NCI-H748 (cell line): ENCODE data around the gene GDE1.

Experiments used
- DNase-seq: peaks from one replicate; lab custom pipeline; 2025; ENCODE audit not compliant: unreplicated experiment; lab: John Stamatoyannopoulos, UW

The GDE1 gene

GRCh38 chr16:19524616-19525384 is 2.9 kb upstream of the GDE1 start:
- peak; percentile 28 for DNase-seq

- DNase-seq, result peak; percentile 25
These were observed 2.4 kb upstream of the GDE1 start for GRCh38 chr16:19524356-19524615.

DNA sequence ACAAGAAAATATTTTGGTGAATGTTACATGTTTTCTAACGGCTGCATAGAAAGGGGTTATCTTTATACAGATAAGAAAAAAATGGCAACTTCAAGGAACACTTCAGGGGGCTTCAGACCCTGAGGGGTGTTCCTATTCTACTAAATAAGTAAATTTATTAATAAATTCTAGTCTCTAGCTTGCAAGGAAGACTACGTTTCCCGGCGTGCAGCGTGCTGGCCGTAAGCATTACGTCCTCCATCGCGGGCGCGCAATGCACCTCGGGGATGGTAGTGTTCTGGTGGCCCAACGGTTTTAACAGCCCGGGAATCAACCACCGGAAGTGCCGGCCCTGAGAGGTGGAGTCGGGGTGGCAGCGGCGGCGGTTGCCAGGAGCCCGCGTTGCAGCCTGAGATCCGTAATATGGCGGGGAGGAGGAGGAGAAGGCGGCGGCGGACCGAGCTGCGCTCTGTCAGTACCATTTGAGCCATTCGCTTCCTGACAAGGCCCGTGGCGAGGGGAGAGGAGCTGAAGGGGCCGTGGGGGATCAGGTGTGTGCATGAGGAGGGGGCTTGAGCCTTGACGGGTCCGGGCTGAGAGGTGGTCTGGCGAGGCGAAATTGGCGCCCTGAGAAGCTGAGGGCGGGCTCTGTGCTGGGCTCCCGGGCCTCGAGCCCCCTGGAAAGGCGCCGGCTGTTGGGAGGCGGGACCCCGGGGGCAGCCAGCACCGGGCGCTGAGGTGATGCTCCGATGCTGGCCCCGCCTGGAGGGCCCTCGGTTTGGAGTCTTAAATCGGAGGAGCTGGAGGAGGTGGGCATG is 1.9 kb upstream of the GDE1 start, which contains the start of gene CCP110:
TSS of gene CCP110 (plus strand) at position 384 of the 797 bp plus-strand sequence. CDS start 3,940 bp downstream, outside the sequence.
- peak; percentile 94 for DNase-seq

DNA sequence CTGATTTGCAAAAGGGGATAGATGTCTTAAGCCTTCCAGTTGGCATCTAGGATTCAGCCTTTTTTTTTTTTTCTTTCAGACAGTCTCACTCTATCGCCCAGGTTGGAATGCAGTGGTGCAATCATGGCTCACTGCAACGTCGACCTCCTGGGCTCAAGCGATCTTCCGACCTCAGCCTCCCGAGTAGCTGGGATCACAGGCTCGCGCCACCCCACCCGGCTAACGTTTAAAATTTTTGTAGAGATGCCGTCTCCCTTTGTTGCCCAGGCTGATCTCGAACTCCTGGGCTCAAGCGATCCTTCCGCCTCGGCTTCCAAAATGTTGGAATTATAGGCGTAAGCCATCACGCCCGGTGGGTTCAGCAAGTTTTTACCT is 1.3 kb upstream of the GDE1 start:
- DNase-seq, result no peak

DNA sequence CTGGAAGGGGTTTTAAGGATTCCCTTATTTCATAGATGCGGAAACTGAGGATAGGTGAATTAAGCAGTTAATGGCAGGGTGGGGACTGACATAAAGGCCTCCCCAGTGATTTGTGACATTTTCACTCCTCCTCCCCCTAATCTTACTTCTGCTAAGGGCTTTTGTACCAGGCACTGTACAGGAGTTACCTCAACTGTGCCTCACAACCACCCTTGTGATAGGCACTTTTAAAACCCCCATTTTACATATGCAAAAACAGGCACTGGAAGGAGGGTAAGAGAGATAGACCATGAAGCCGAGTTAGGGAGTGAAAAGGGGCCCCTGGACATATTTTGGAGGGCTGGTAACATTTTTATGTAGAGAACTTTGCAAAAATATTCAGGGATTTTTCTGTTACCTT is 862 bp upstream of the GDE1 start:
- DNase-seq, result no peak

- DNase-seq, result peak; percentile 29
These were observed 467 bp upstream of the GDE1 start for GRCh38 chr16:19522397-19522732.

DNA sequence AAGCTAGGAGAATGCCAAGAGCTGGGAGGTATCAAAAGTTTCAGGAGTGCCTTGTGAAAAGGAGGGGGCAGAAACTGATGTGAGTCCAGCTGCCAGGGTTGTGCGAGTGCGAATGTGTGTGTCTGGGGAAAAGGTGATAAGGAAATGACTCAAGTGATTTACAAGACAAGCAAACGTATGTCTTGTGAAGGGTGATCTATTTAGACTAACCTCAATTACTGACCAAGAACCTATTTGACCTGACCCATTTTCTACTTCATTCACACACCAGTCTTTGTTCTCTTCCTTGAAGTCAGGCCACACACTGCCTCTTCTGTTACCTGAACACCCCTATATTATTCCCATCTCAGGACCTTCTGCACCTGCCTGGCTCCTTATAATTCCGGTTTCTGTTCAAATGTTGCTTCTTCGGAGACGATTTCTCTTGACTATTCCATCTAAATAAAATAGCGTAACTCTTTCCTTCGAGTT is 1.0 kb downstream of the GDE1 start:
- DNase-seq, result no peak

DNA sequence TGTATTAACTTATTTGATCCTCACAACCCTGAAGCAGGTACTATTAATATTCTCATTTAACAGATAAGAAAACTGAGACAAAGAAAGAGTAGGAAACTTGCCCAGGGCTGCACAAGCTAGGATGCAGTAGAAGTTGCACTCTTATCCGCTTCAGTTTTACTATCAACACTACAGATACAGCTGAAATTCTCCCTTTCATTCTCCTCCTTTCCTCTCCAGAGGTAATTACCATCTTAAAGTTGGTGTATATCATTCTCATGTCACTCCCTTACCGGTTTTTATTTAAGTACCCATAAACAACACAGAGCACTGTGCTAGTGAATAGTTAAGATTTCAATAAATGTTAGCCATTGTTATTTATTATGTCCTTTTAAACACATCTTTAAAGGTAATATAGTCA is 3.5 kb downstream of the GDE1 start:
- no peak for DNase-seq

GRCh38 chr16:19517424-19518089 is 4.3 kb downstream of the GDE1 start:
- no peak for DNase-seq

DNA sequence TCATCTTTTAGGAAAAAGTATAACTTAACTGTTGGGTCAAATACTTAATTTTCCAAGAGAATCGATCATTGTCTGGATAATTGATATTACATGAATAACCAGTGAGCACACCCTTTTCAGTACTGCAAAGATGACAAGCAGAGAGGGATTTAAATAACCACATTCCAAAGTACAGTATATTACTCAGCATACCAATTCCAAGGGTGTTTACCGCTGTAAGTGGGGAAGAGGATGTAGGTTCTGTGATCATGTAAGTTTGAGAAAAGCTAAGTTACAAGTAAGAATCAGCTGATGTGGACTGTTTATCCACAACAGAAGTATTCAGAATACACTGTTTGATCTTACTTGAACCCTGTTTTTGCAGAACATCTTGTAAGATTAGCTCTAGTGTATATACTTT is 6.1 kb downstream of the GDE1 start:
- DNase-seq, result no peak

DNA sequence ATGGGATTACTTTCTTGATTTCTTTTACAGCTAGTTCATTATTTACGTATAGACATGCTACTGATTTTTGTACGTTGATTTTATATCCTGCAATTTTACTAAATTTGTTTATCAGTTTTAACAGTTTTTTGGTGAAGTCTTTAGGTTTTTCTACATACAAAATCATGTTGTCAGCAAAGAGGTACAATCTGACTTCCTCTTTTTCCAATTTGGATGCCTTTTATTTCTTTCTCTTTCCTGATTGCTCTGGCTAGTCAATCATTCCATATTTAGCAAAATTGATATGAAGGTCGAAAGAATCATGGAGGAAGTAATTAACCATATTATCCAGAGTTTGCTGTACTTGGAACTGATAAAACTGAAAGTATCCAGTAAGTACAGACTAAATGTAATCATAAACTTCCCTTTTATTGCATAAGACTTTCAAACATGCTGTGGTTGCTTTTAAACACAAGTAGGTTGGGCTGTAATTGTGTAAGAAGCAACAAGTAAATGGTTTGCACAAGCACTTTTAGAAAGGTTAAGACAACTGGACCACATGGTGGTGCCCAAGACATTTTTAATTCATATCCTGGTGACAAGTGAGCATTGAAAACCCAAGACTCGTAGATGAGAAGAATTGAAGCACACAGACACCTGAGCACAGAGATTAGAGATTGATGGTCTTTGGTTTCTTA is 8.4 kb downstream of the GDE1 start:
- DNase-seq, result no peak

- DNase-seq, result no peak
These were observed 9.6 kb downstream of the GDE1 start for GRCh38 chr16:19512297-19512696.

DNA sequence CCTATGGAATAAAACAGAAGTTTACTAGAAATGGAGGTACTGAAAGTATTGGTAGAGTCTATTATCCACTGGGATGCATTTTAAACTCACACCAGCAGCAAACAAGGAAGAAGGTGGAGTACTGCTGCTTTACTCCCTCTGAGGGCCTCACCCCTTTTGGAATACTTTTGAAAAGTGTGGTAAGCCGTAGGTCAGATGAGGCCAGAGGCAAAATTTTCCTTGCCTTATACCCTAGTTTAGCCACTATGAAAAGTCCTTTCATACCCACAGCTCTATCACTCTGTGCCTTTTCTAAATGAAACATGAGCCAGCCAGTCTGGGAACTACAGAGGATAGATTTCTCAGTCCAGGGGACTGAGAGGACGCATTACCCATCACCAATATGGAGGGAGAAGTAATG is 14.0 kb downstream of the GDE1 start:
- no peak for DNase-seq

GRCh38 chr16:19506965-19507364 is 14.9 kb downstream of the GDE1 start:
- no peak for DNase-seq

GRCh38 chr16:19505600-19506303 is 16.1 kb downstream of the GDE1 start:
- DNase-seq, result no peak

GRCh38 chr16:19503461-19504075 is 18.3 kb downstream of the GDE1 start:
- DNase-seq, result no peak

GRCh38 chr16:19502395-19503131 is 19.3 kb downstream of the GDE1 start:
- DNase-seq, result peak; percentile 64

DNA sequence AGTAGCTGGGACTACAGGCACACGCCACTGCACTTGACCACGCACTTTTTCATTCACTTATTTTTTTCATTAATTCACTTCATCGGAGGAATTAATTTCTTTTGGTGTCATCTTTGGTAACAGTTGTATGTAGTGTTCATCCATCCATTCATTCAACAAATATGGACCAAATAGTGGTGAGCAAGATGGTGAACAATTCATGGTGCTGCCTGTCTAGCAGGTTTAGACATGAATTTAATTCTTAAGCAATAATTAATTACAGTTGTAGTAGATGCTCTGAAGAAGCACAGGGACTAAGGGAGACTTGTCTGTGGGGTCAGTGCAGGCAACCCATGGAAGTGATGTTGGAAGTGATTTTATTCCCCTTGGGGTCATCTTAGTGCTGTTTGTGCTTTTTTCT is 22.4 kb downstream of the GDE1 start:
- DNase-seq, result no peak

DNA sequence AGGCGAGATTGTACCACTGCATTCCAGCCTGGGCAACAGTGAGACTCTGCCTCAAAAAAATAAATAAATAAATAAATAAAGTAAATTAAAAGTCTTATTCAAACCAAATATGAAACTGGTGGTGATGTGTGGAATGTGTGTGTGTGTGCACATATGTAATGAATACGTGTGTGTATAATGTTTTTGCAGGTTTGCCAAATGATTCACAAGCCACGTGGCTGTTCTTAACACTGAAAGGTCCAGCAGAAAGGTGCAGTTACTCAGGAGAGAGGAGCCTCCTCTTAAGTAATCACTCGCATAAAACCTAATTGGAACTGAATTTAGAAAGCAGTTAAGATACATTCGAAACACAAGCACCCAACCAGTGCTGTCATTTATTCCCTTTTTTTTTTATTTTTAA is 22.9 kb downstream of the GDE1 start:
- no peak for DNase-seq

DNA sequence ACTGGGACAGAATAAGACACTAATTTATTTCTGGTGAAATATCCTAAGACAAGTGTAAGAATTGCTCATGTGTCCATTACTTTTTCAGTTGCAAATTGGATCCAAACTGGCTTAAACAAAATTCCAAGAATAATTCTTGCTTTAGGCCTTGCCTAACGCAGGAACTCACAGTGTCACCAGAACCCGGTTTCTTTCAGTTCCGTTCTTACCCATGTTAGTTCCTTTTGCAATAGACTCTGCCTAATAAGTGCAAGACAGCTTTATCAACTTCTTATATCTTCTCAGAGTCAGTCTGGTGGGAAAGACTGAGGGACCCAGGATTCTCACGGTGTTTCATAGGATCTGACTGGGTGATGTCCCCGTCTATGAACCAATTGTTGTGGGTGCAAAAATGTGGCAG is 24.7 kb downstream of the GDE1 start:
- DNase-seq, result no peak
